Nephron progenitor cell (in vitro differentiated cells): ENCODE measurements around the gene FOXK2.

Experiments
- DNase-seq: peaks from one replicate; pipeline ENCODE4 v3.0.0; 2021
- H3K27ac Mint-ChIP-seq: 2 replicates; pipeline ENCODE4 v1.8.0; 2021; ENCODE audit warnings: mild to moderate bottlenecking, moderate library complexity, mixed read lengths
- H3K27me3 Mint-ChIP-seq: 2 replicates; pipeline ENCODE4 v1.8.0; 2021; ENCODE audit warnings: mild to moderate bottlenecking, low read depth, mixed read lengths; ENCODE audit not compliant: poor library complexity
- H3K36me3 Mint-ChIP-seq: 2 replicates; pipeline ENCODE4 v1.8.0; 2021; ENCODE audit warnings: low read depth, mixed read lengths
- H3K4me1 Mint-ChIP-seq: 2 replicates; pipeline ENCODE4 v1.8.0; 2021; ENCODE audit warnings: mixed read lengths
- H3K4me3 Mint-ChIP-seq: 2 replicates; pipeline ENCODE4 v1.8.0; 2021; ENCODE audit warnings: mild to moderate bottlenecking, moderate library complexity, mixed read lengths
- H3K9me3 Mint-ChIP-seq: 2 replicates; pipeline ENCODE4 v1.8.0; 2021; ENCODE audit warnings: mild to moderate bottlenecking, moderate library complexity, mixed read lengths
- TF ChIP-seq, protein P1 (sequence below): fragments of 200-600 bp; sonication (generic); IDR thresholded peaks from 2 replicates; pipeline ENCODE4 v1.5.0; 2021; ENCODE audit warnings: antibody characterized with exemption

The FOXK2 gene

DNA sequence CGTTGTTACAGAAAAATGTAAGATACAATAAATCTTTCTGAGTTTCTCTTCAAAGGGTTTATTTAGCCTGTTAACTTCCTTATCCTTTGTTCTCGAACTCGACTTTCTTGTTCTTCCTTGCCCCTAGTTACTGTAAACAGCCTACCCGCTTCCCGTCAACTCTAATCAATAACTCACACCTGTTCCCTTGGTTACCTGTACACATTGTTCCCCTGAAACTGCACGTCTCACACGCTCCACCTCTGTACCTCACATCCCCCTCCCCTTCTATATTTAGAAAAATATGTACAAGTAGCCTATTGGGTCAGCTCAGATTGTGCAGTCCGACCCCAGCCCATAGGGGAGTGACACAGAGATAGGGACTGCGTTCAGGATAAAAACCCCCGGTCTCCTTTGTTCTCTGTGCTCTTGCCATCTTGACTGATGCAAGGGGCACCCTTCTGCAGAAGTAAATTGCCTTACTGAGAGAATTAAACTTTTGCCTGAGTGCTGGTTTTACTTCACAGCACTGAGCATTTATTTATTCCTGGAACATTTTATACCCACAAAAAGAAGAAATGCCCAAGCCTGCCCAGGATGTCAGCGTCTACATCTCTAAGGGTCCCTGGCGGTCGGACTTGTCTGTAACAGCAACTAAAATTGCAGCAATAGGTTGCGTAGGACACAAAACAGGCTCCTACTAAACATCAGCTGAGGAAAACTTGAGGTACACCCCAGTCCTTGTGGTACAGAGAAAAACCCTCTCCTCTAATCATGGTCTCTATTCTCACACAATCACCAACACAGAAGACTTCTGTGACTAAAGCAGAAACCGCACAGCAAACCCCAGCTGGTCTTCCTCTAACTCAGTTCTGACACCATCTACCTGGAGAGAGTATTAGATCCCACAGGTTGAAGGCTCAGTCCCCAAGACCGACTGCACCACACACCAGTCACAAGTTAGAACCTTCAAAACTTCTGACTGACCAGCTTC is 117.4 kb downstream of the FOXK2 start:
- H3K27ac Mint-ChIP-seq: peak overlapping the region; percentile 84
- H3K27me3 Mint-ChIP-seq: no peaks in the 10 kb centered on the region
- TF ChIP-seq, protein P1, sequence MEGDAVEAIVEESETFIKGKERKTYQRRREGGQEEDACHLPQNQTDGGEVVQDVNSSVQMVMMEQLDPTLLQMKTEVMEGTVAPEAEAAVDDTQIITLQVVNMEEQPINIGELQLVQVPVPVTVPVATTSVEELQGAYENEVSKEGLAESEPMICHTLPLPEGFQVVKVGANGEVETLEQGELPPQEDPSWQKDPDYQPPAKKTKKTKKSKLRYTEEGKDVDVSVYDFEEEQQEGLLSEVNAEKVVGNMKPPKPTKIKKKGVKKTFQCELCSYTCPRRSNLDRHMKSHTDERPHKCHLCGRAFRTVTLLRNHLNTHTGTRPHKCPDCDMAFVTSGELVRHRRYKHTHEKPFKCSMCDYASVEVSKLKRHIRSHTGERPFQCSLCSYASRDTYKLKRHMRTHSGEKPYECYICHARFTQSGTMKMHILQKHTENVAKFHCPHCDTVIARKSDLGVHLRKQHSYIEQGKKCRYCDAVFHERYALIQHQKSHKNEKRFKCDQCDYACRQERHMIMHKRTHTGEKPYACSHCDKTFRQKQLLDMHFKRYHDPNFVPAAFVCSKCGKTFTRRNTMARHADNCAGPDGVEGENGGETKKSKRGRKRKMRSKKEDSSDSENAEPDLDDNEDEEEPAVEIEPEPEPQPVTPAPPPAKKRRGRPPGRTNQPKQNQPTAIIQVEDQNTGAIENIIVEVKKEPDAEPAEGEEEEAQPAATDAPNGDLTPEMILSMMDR: no peak
- peaks cover 16% of the 10 kb centered on the region for H3K4me1 Mint-ChIP-seq
- H3K36me3 Mint-ChIP-seq: peaks cover 62% of the 10 kb centered on the region
- H3K9me3 Mint-ChIP-seq: no peaks in the 10 kb centered on the region
- H3K4me3 Mint-ChIP-seq: no peak overlapping the region
- DNase-seq: no peak

DNA sequence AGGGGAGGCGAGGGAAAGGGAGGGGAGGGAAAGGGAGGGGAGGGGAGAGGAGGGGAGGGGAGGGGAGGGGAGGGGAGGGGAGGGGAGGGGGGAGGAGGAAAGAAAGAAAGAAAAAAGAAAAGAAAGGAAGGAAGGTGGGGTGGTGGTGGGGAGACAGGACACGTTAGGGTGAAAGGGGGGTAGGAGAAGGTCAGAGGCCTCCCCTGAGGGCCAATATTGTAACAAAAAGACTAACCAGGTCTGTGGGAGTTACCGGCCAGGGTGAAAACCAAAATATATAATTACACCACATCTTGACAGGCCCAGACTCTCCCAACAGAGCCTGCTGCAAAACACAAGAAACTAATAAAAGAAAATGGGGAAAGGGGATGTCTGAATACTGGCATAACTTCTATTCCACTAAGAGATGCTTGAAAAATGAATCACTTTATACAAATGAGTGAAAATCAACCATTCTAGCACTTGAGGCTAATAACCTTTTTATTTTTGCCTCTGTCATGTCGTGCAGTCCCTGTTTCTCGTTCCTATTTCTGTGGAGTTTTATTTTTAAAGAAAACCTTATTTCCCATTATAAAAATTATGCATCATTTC is 118.7 kb downstream of the FOXK2 start:
- peaks cover 67% of the 10 kb centered on the region for H3K36me3 Mint-ChIP-seq
- no peak for DNase-seq
- H3K4me1 Mint-ChIP-seq: peaks cover 16% of the 10 kb centered on the region
- TF ChIP-seq, protein P1: no peak
- no peak overlapping the region for H3K4me3 Mint-ChIP-seq
- H3K27me3 Mint-ChIP-seq: no peaks in the 10 kb centered on the region
- no peak overlapping the region for H3K27ac Mint-ChIP-seq
- no peaks in the 10 kb centered on the region for H3K9me3 Mint-ChIP-seq

DNA sequence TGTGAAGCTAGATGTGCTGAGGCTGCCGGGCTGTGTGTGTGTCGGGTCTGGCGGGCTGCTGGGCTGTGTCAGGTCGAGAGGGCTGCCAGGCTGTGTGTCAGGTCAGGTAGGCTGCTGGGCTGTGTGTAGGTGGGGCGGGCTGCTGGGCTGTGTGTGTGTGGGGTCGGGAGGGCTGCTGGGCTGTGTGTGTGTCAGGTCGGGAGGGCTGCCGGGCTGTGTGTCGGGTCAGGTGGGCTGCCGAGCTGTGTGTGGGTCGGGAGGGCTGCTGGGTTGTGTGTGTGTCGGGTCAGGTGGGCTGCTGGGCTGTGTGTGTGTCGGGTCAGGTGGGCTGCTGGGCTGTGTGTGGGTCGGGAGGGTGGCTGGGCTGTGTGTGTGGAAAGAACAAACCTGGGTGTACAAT is 120.1 kb downstream of the FOXK2 start:
- H3K9me3 Mint-ChIP-seq: no peaks in the 10 kb centered on the region
- peaks cover 73% of the 10 kb centered on the region for H3K36me3 Mint-ChIP-seq
- H3K4me3 Mint-ChIP-seq: no peak overlapping the region
- TF ChIP-seq, protein P1: no peak
- H3K27ac Mint-ChIP-seq: no peak overlapping the region
- no peaks in the 10 kb centered on the region for H3K27me3 Mint-ChIP-seq
- no peak for DNase-seq
- H3K4me1 Mint-ChIP-seq: peaks cover 23% of the 10 kb centered on the region

DNA sequence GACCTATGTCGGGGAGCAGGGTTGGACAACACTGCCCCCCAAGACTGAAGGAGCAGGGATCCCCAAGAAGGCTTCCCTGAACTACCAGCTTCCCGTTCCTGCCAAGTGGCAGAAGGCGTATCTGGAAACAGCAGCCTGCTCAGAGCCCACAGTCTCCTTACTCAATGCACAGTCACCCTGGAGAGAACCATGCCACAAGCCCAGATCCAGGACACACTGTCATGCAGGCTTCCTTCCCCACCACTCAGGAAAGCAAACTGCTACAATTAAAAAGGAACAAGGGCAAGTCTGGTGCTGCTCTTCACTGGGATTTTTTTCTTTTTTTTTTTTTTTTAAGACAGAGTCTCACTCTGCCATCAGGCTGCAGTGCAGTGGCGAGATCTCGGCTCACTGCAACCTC is 120.5 kb downstream of the FOXK2 start:
- H3K36me3 Mint-ChIP-seq: peaks cover 70% of the 10 kb centered on the region

DNA sequence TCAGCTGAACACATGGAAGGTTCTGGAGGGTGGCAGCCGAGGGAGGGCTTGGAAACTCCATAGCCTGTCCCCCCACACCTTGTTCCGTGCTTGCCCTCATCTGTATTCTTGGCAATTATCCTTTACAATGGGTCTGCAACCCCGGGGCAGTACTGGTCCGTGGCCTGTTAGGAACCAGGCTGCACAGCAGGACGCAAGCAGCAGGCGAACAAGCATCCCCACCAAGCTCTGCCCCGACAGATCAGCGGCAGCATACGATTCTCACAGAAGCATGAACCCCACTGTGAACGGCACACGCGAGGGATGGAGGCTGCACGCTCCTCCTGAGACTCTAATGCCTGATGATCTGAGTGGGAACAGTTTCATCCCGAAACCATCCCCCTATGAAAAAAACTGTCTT is 122.5 kb downstream of the FOXK2 start:
- H3K36me3 Mint-ChIP-seq: peaks cover 59% of the 10 kb centered on the region
- H3K27ac Mint-ChIP-seq: no peak overlapping the region
- H3K4me3 Mint-ChIP-seq: no peak overlapping the region
- H3K27me3 Mint-ChIP-seq: no peaks in the 10 kb centered on the region
- no peak for DNase-seq
- TF ChIP-seq, protein P1: no peak
- H3K4me1 Mint-ChIP-seq: peaks cover 35% of the 10 kb centered on the region
- H3K9me3 Mint-ChIP-seq: no peaks in the 10 kb centered on the region

More for the DNA sequence above, 120.5 kb downstream of the FOXK2 start:
- Mint-ChIP-seq H3K9me3 (no peaks in the 10 kb centered on the region), H3K27me3 (no peaks in the 10 kb centered on the region), H3K4me1 (peaks cover 24% of the 10 kb centered on the region), H3K27ac (no peak overlapping the region), H3K4me3 (no peak overlapping the region)
- no peak for DNase-seq
- TF ChIP-seq, protein P1: no peak
